PFSK-1 (cell line): ENCODE data around the gene NPPA.

Experiments used
- FOXP2 ChIP-seq: optimal IDR thresholded peaks from 2 replicates; pipeline ENCODE3; 2011; ENCODE audit warnings: borderline replicate concordance, control low read depth, inconsistent platforms; ENCODE audit not compliant: insufficient read depth; ENCODE audit errors: extremely low read length, extremely low read depth
- POLR2AphosphoS5 ChIP-seq: IDR thresholded peaks from 2 replicates; pipeline ENCODE4 v1.6.1; 2012; ENCODE audit warnings: low read depth, mild to moderate bottlenecking, control low read depth, low read length, moderate library complexity
- SIN3A ChIP-seq: IDR thresholded peaks from 2 replicates; pipeline ENCODE4 v1.6.1; 2012; ENCODE audit warnings: mild to moderate bottlenecking, low read length, moderate library complexity, borderline replicate concordance; ENCODE audit not compliant: insufficient read depth
- TAF1 ChIP-seq: IDR thresholded peaks from 2 replicates; pipeline ENCODE4 v1.6.1; 2012; ENCODE audit warnings: low read length, control low read depth, borderline replicate concordance; ENCODE audit not compliant: insufficient read depth
- TF ChIP-seq, protein P1 (sequence below), 2 experiments: IDR thresholded peaks; 2 replicates each; pipeline versions ENCODE4 v1.6.1 to v1.8.0; 2011 to 2012; ENCODE audit warnings: low read depth in 2 of 2, low read length in 2 of 2, control low read depth in 1 of 2, inconsistent platforms in 1 of 2, mild to moderate bottlenecking in 1 of 2, moderate library complexity in 1 of 2; ENCODE audit not compliant: insufficient read depth in 1 of 2

DNA sequence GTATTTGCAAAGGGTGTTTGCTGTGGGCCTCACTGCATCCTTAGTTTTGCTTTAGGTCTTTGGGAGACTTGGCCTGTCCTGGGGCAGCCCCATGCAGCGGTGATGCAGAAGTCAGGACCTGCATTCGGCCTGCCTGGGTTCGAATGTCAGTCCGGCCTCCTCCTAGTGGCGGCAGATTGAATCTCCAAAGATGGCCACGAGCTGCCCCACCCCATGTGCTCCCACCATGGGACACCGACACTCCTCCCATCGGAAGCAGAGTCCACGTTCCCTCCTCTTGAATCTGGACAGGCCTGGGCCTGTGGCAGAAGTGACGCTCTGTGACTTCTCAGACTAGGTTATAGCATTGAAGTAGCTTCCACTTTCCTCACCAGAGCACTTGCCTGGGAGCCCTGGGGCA, 27.5 kb upstream of the NPPA start:
- TF ChIP-seq POLR2AphosphoS5 (no peak), TAF1 (no peak), SIN3A (no peak), FOXP2 (no peak)
- TF ChIP-seq, protein P1, sequence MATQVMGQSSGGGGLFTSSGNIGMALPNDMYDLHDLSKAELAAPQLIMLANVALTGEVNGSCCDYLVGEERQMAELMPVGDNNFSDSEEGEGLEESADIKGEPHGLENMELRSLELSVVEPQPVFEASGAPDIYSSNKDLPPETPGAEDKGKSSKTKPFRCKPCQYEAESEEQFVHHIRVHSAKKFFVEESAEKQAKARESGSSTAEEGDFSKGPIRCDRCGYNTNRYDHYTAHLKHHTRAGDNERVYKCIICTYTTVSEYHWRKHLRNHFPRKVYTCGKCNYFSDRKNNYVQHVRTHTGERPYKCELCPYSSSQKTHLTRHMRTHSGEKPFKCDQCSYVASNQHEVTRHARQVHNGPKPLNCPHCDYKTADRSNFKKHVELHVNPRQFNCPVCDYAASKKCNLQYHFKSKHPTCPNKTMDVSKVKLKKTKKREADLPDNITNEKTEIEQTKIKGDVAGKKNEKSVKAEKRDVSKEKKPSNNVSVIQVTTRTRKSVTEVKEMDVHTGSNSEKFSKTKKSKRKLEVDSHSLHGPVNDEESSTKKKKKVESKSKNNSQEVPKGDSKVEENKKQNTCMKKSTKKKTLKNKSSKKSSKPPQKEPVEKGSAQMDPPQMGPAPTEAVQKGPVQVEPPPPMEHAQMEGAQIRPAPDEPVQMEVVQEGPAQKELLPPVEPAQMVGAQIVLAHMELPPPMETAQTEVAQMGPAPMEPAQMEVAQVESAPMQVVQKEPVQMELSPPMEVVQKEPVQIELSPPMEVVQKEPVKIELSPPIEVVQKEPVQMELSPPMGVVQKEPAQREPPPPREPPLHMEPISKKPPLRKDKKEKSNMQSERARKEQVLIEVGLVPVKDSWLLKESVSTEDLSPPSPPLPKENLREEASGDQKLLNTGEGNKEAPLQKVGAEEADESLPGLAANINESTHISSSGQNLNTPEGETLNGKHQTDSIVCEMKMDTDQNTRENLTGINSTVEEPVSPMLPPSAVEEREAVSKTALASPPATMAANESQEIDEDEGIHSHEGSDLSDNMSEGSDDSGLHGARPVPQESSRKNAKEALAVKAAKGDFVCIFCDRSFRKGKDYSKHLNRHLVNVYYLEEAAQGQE (IDR thresholded peaks at IDR 0.05; ENCODE audit: insufficient read depth in 1 of 2, low read depth in 2 of 2, low read length in 2 of 2), result no peak
